HFFc6 (cell line): ENCODE results near the gene LAMB4. TPM values are rescaled to one million over a fixed set of nuclear protein-coding genes. Genes with fewer than 3 reads are reported as not detected.

Experiments
- DNase-seq: peaks from one replicate; pipeline ENCODE4 v3.0.0-alpha.2; 2018
- H3K27ac Mint-ChIP-seq: 2 replicates; pipeline ENCODE4 v1.8.0; 2020; ENCODE audit warnings: mild to moderate bottlenecking, mixed read lengths
- H3K27me3 Mint-ChIP-seq: 2 replicates; pipeline ENCODE4 v1.8.0; 2021; ENCODE audit warnings: mild to moderate bottlenecking, moderate library complexity, mixed read lengths; ENCODE audit not compliant: insufficient read depth
- H3K36me3 Mint-ChIP-seq: 2 replicates; pipeline ENCODE4 v1.8.0; 2021; ENCODE audit warnings: low read depth, mixed read lengths
- H3K4me1 Mint-ChIP-seq: 2 replicates; pipeline ENCODE4 v1.8.0; 2020; ENCODE audit warnings: low read depth, mixed read lengths
- H3K4me3 Mint-ChIP-seq: 2 replicates; pipeline ENCODE4 v1.8.0; 2020; ENCODE audit warnings: mild to moderate bottlenecking, moderate library complexity, mixed read lengths
- H3K9me3 Mint-ChIP-seq: 2 replicates; pipeline ENCODE4 v1.8.0; 2020; ENCODE audit warnings: mild to moderate bottlenecking, mixed read lengths
- CTCF ChIP-seq: fragments of 200-600 bp; sonication (generic); IDR thresholded peaks from 2 replicates; pipeline ENCODE4 v1.5.0; 2021; ENCODE audit warnings: antibody characterized with exemption, mild to moderate bottlenecking
- total RNA-seq, 6 experiments: library from RNA; stranded (reverse); fragmentation: NEBNext Ultra II Directional; extraction: Animal tissue kit (Norgen Biotek cat#: 25700); gene quantifications; 2 replicates in 1 of 6; 3 replicates in 5 of 6; pipeline ENCODE4 v1.2.3, GENCODE V29; 2021

LAMB4 gene
- total RNA-seq, 6 experiments from 2014 or later = 0.16 to 0.24 TPM; not detected in 4

- Mint-ChIP-seq H3K27me3 (peaks cover 14% of the 10 kb centered on the region), H3K27ac (no peak overlapping the region), H3K9me3 (no peaks in the 10 kb centered on the region), H3K36me3 (no peaks in the 10 kb centered on the region), H3K4me3 (no peak overlapping the region), H3K4me1 (no peaks in the 10 kb centered on the region)
- TF ChIP-seq CTCF = no peak
- no peak for DNase-seq
Observed at GRCh38 chr7:108147031-108147563, 16.9 kb upstream of the LAMB4 start.

- Mint-ChIP-seq H3K27ac (no peak overlapping the region), H3K27me3 (peaks cover 12% of the 10 kb centered on the region), H3K9me3 (no peaks in the 10 kb centered on the region), H3K36me3 (no peaks in the 10 kb centered on the region), H3K4me3 (no peak overlapping the region), H3K4me1 (no peaks in the 10 kb centered on the region)
- peak; percentile 95 for TF ChIP-seq CTCF
- peak; percentile 77 for DNase-seq
Observed at GRCh38 chr7:108146070-108146842, 16.1 kb upstream of the LAMB4 start.

GRCh38 chr7:108145401-108145800 lies 15.2 kb upstream of the LAMB4 start:
- Mint-ChIP-seq H3K27me3 (peaks cover 9% of the 10 kb centered on the region), H3K36me3 (no peaks in the 10 kb centered on the region), H3K27ac (no peak overlapping the region), H3K4me3 (no peak overlapping the region), H3K9me3 (no peaks in the 10 kb centered on the region), H3K4me1 (no peaks in the 10 kb centered on the region)
- TF ChIP-seq CTCF = no peak
- no peak for DNase-seq

GRCh38 chr7:108144931-108145330 lies 14.8 kb upstream of the LAMB4 start:
- Mint-ChIP-seq H3K36me3 (no peaks in the 10 kb centered on the region), H3K9me3 (no peaks in the 10 kb centered on the region), H3K27me3 (peaks cover 5% of the 10 kb centered on the region), H3K4me1 (no peaks in the 10 kb centered on the region), H3K4me3 (no peak overlapping the region), H3K27ac (no peak overlapping the region)
- TF ChIP-seq CTCF = no peak
- DNase-seq = no peak

GRCh38 chr7:108143658-108144420 lies 13.7 kb upstream of the LAMB4 start:
- Mint-ChIP-seq H3K36me3 (no peaks in the 10 kb centered on the region), H3K4me1 (no peaks in the 10 kb centered on the region; the same call in 1 of the 2 replicates), H3K27me3 (peaks cover 5% of the 10 kb centered on the region), H3K9me3 (no peaks in the 10 kb centered on the region), H3K4me3 (no peak overlapping the region), H3K27ac (no peak overlapping the region)
- peak; percentile 18; the same call in 1 of the 2 replicates for TF ChIP-seq CTCF
- DNase-seq = no peak
